IPS-18a (cell line): Measurements from ENCODE around the gene EXOC2.
"Not testable (repeated sequence)": the region's sequence is repeated elsewhere in the genome, so short reads cannot be mapped to it uniquely, and the experiment has no call there.

Source experiments
- H3K27ac ChIP-seq: one replicate; pipeline ENCODE4 v1.5.1; 2013; ENCODE audit warnings: low read length
- H3K27me3 ChIP-seq: one replicate; pipeline ENCODE4 v1.6.1; 2013; ENCODE audit warnings: mild to moderate bottlenecking, low read length; ENCODE audit not compliant: control insufficient read depth, insufficient read depth
- H3K36me3 ChIP-seq: one replicate; pipeline ENCODE4 v1.6.1; 2013; ENCODE audit warnings: low read depth, low read length; ENCODE audit not compliant: control insufficient read depth
- H3K4me1 ChIP-seq: one replicate; pipeline ENCODE4 v1.6.1; 2013; ENCODE audit warnings: low read depth, low read length; ENCODE audit not compliant: control insufficient read depth
- H3K4me3 ChIP-seq: one replicate; pipeline ENCODE4 v1.5.1; 2013; ENCODE audit warnings: low read length
- H3K9ac ChIP-seq: one replicate; pipeline ENCODE4 v1.6.1; 2013; ENCODE audit warnings: mild to moderate bottlenecking, low read length, moderate library complexity
- H3K9me3 ChIP-seq: one replicate; pipeline ENCODE4 v1.6.1; 2013; ENCODE audit warnings: low read depth, low read length; ENCODE audit not compliant: control insufficient read depth

The EXOC2 gene

GRCh38 chr6:706819-707381 is 14.0 kb upstream of the EXOC2 start:
- no peak overlapping the region for H3K27ac ChIP-seq
- peaks cover 25% of the 10 kb centered on the region for H3K27me3 ChIP-seq
- H3K4me1 ChIP-seq: peaks cover 25% of the 10 kb centered on the region
- H3K9ac ChIP-seq: no peak overlapping the region
- no peak overlapping the region for H3K4me3 ChIP-seq
- no peaks in the 10 kb centered on the region for H3K9me3 ChIP-seq
- no peaks in the 10 kb centered on the region for H3K36me3 ChIP-seq

- Histone ChIP-seq H3K4me1 (peaks cover 27% of the 10 kb centered on the region), H3K4me3 (no peak overlapping the region), H3K27ac (no peak overlapping the region), H3K27me3 (peaks cover 17% of the 10 kb centered on the region), H3K9me3 (no peaks in the 10 kb centered on the region), H3K9ac (no peak overlapping the region), H3K36me3 (no peaks in the 10 kb centered on the region)
Measured at GRCh38 chr6:706146-706545, 13.2 kb upstream of the EXOC2 start.

GRCh38 chr6:705047-705446 is 12.1 kb upstream of the EXOC2 start:
- Histone ChIP-seq H3K4me1 (peaks cover 29% of the 10 kb centered on the region), H3K27ac (no peak overlapping the region), H3K27me3 (peaks cover 6% of the 10 kb centered on the region), H3K36me3 (no peaks in the 10 kb centered on the region), H3K4me3 (no peak overlapping the region), H3K9me3 (no peaks in the 10 kb centered on the region), H3K9ac (no peak overlapping the region)

- Histone ChIP-seq H3K27me3 (no peaks in the 10 kb centered on the region), H3K4me1 (peaks cover 29% of the 10 kb centered on the region), H3K27ac (no peak overlapping the region), H3K36me3 (no peaks in the 10 kb centered on the region), H3K4me3 (no peak overlapping the region), H3K9me3 (no peaks in the 10 kb centered on the region), H3K9ac (no peak overlapping the region)
Measured at GRCh38 chr6:704046-704445, 11.1 kb upstream of the EXOC2 start.

GRCh38 chr6:703552-703951 is 10.6 kb upstream of the EXOC2 start:
- Histone ChIP-seq H3K4me3 (no peak overlapping the region), H3K9ac (no peak overlapping the region), H3K27ac (no peak overlapping the region), H3K27me3 (no peaks in the 10 kb centered on the region), H3K9me3 (no peaks in the 10 kb centered on the region), H3K4me1 (peaks cover 29% of the 10 kb centered on the region), H3K36me3 (no peaks in the 10 kb centered on the region)

GRCh38 chr6:701700-702479 is 9.0 kb upstream of the EXOC2 start:
- no peak overlapping the region for H3K27ac ChIP-seq
- H3K9me3 ChIP-seq: no peaks in the 10 kb centered on the region
- H3K4me1 ChIP-seq: peaks cover 21% of the 10 kb centered on the region
- no peak overlapping the region for H3K4me3 ChIP-seq
- H3K36me3 ChIP-seq: no peaks in the 10 kb centered on the region
- no peaks in the 10 kb centered on the region for H3K27me3 ChIP-seq
- no peak overlapping the region for H3K9ac ChIP-seq

- Histone ChIP-seq H3K9me3 (no peaks in the 10 kb centered on the region), H3K27ac (no peak overlapping the region), H3K36me3 (no peaks in the 10 kb centered on the region), H3K27me3 (no peaks in the 10 kb centered on the region), H3K9ac (no peak overlapping the region), H3K4me1 (peaks cover 21% of the 10 kb centered on the region), H3K4me3 (no peak overlapping the region)
Measured at GRCh38 chr6:701215-701614, 8.3 kb upstream of the EXOC2 start.

- Histone ChIP-seq H3K27ac (no peak overlapping the region), H3K27me3 (no peaks in the 10 kb centered on the region), H3K9me3 (no peaks in the 10 kb centered on the region), H3K9ac (no peak overlapping the region), H3K4me1 (peaks cover 21% of the 10 kb centered on the region), H3K36me3 (no peaks in the 10 kb centered on the region), H3K4me3 (no peak overlapping the region)
Measured at GRCh38 chr6:700490-700889, 7.6 kb upstream of the EXOC2 start.

GRCh38 chr6:699319-699718 is 6.4 kb upstream of the EXOC2 start:
- no peaks in the 10 kb centered on the region for H3K27me3 ChIP-seq
- H3K9me3 ChIP-seq: no peaks in the 10 kb centered on the region
- peaks cover 21% of the 10 kb centered on the region for H3K4me1 ChIP-seq
- H3K9ac ChIP-seq: no peak overlapping the region
- no peaks in the 10 kb centered on the region for H3K36me3 ChIP-seq
- no peak overlapping the region for H3K27ac ChIP-seq
- H3K4me3 ChIP-seq: no peak overlapping the region

GRCh38 chr6:694431-695126 is 1.6 kb upstream of the EXOC2 start:
- not testable (repeated sequence) for H3K36me3 ChIP-seq, H3K27ac ChIP-seq, H3K4me1 ChIP-seq, H3K27me3 ChIP-seq, H3K9me3 ChIP-seq, H3K9ac ChIP-seq, H3K4me3 ChIP-seq

- Histone ChIP-seq H3K4me3 (peak overlapping the region; percentile 66), H3K36me3 (no peaks in the 10 kb centered on the region), H3K9ac (no peak overlapping the region), H3K4me1 (peaks cover 13% of the 10 kb centered on the region), H3K9me3 (no peaks in the 10 kb centered on the region), H3K27me3 (no peaks in the 10 kb centered on the region), H3K27ac (no peak overlapping the region)
Measured at GRCh38 chr6:693723-694009, 727 bp upstream of the EXOC2 start.
